GM18498 (cell line): ENCODE measurements around the gene SLC2A6.

Experiments
- ATAC-seq: cut with Tn5 transposase; IDR thresholded peaks from one replicate; pipeline ENCODE4 v1.9.1; 2021; ENCODE audit warnings: mild to moderate bottlenecking, moderate library complexity; ENCODE audit not compliant: unreplicated experiment

SLC2A6 gene

GRCh38 chr9:133516256-133516960 is 37.5 kb upstream of the SLC2A6 start:
- no peak for ATAC-seq

GRCh38 chr9:133515615-133516255 is 36.8 kb upstream of the SLC2A6 start:
- no peak for ATAC-seq

GRCh38 chr9:133515240-133515610 is 36.3 kb upstream of the SLC2A6 start:
- no peak for ATAC-seq

GRCh38 chr9:133514460-133515239 is 35.8 kb upstream of the SLC2A6 start:
- no peak for ATAC-seq

DNA sequence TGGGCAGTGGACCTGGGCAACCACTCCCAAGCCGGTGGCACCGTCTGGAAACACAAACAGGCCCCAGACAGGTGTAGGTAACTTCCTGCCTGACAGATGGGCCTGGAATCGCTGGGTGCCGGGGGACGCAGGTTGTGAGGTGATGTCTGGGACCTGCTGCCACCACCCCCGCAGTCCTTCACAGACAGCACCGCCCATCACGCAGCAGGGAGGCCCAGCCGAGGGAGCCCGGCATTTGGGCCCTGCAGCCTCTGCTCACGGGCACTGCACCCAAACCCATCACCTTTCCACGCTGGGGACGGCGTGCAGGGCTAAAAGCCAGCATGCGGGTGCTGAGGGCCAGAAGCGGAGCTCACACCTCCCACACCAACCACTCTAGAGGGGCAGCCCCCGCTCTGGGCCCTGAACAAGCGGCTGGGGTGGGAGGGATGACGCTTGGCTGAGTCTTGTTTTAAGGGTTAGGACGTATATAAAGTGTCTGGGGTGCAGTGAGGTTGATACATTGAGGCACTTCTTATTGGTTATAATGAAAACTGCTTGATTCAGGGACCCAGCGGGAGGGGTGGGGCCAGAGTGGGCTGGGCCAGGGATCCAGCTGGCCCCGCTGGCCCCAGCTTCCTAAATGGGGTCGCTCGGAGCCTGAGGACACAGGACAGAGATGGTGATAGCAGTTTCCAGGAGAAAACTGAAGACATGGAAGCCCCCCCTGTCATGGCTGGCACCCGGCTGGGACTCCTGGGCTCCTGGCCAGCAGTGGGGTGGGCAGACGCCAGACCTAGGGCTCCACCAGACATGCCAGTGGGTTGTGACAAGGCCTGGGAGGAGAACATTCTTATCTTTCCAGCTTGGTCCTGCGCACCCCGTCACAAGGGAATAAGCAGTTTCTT is 34.6 kb upstream of the SLC2A6 start:
- no peak for ATAC-seq

DNA sequence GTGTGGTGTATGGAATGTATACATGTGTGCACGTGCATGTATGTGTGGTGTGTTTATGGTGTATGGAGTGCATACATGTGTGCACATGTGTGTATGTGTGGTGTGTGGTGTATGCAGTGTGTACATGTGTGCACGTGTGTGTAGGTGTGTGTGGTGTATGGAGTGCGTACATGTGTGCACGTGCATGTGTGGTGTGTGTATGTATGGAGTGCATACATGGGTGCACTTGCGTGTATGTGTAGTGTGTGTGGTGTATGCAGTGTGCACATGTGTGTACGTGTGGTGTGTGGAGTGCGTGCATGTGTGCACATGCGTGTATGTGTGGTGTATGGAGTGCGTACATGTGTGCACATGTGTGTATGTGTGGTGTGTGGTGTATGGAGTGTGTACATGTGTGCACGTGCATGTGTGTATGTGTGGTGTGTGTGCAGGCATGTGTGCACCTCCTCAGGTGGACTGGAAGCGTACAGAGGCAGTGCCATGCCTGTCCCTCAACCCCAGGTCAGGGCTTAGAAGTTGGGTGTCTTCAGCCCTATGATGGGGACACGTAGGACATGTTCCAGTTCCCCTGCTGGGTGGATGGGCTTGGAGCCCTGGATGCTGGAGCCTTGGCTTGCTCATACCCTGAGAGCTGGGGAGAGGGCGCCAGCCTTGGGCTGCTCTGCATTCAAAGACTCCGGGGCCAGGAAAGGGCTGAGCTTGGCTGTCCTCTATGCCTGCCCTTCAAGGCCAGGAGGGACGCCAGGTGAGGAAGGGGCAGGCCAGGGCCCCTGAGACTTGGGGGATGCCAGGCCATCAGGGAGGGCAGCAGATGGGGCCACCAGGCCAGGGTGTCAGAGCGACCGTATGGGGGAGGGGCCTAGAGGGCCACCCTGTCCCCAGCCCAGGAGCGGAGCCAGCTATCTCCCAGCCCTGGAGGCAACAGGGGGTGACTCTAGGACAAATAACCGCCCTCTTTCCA is 33.6 kb upstream of the SLC2A6 start:
- ATAC-seq, result no peak

- no peak for ATAC-seq
These were observed 32.7 kb upstream of the SLC2A6 start for GRCh38 chr9:133511607-133512006.

DNA sequence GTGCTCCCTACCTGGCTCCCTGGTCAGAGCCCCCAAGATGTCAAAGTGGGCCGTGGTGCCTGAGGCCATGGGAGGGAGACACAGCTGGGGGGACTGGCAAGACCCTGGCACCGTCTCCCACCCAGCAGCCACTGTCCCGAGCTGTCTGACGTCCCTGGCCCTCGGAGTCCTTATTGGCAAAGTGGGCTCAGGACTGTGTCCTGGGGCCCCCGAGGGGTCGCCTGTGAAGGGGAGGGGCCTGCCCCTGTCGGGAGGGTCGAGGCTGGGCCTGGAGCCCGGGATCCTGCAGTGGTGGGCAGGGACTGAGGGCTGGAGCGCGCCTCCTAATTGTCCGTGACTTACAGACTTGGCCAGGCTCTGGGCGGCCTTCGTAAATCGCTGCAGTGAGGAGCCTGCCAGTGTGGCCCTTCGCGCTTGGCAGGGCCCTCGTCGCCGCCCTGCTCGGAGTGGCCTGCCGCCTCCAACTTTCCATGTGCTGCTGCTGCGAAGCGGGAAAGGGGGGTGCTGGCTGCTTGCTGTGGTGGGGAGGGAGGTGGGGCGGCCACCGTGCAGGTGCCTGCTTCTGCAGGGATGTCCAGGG is 32.1 kb upstream of the SLC2A6 start:
- no peak for ATAC-seq

- ATAC-seq, result no peak
These were observed 30.5 kb upstream of the SLC2A6 start for GRCh38 chr9:133509179-133510083.

DNA sequence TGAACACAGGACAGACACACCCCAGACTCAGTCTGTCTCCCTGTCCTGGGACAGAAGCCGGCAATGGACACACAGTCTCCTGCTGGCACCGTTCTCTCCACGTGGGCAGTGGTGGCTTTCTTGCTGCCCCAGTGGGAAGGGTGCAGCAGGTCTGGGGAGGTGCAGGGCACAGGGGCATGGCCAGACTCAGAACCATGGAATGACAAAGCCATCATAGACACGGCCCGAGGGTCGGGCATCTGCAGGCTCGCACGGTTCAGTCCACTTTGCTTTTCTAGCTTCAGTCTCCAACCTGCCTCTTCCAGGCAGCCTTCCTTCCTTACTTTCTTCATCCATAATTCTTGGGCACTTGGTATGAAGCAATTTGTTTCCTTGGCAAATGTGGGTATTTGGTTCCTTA is 29.1 kb upstream of the SLC2A6 start:
- ATAC-seq, result no peak

DNA sequence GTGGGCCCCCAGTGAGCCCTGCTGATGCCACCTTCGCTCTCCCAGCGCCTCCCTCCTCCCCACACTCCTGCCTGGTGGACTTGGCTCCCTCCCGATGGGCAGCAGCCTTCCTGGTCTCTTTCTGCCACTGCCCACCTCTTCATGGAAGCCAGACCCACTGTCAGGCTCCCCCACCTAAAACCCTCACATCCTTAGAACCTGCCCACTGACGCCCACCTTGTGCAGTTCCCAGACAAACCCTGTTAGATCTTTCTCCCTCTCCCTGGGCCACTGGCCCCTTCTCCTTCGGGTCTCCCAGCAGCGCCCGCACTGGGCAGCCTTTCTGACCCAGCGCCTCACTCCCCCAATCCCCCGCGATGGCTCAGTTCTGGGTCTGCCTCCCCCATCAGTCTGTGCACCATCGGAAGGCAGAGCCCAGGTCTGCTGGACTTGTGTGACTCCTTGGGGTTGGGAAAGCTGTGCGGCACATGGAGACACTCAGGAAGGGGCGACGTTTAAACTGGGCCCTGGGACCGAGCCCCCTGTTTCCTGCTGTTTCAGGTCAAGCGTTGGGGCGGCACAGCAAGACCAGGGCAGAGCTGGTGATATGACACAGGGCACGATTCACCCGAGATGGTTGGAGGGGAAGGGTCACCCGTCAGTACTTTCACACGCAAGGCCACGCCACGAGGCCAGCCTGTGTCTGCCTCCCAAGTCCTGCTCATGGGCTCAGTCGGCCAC is 28.5 kb upstream of the SLC2A6 start:
- ATAC-seq, result no peak

GRCh38 chr9:133506653-133507038 is 27.7 kb upstream of the SLC2A6 start:
- no peak for ATAC-seq

DNA sequence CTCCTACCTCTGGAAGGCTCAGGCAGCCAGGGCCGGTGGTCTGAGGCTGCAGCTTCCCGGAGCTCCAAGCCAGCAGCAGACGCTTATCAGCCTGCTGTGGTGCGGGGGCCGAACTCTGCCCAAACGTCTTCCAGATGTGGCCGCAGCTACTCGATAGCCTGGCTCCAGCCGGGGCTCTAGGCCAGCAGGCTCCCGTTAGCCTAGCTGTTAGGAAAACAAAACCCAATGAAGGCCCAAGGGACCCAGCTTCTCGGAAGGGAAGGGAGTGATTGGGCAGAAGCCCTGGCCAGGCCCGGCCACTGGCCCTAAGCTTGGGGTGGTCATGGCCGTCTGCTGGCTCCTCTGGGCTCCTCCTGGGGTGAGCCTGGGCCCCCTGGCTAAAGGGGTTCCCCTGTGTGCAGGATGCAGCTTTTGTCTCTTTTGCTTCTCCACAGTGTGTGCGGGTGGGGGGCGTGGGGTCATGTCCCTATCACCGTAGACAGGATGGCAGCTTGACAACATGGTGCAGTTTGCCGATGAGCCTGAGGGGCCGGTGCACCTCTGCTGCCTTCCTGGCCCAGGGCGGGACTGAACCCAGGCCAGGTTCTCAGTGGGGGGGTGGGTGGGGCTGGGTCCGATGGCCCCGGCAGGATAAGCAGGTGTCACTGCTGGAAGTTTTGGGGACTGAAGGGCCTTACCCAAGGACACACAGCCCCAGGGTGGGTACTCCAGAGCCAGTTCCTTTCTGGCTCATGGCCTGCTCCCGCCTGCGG is 27.2 kb upstream of the SLC2A6 start:
- no peak for ATAC-seq

DNA sequence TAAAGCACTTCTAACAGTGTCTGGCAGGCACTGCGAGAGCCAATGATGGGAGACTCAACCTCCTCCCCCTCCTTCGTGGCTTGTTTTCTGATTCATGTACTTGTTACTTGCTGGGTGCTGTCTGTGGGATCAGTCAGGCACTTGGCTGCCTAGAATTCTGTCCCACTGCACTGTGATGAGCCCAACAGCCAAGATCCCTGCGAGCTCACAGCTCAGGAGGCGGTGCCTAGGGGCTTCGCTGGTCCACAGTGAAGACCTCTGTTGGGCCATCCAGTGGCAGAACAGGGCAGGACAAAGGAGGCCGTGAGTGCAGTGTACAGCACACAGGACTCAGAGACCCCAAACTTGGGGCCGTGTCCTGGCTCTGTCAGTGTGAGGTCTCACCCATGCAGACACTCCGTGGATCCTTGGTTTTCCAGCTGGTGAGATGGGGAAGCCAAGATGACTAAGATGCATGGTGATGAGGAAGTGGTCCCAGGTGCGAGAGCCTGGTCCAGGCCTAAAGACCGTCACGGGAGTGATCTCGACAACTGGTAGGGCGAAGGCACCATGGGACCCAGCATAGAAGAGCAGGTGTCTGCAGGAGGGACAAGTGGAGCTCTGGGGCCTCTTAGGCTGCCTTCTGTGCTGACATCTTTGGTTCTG is 26.4 kb upstream of the SLC2A6 start:
- no peak for ATAC-seq

- no peak for ATAC-seq
These were observed 23.2 kb upstream of the SLC2A6 start for GRCh38 chr9:133502112-133502511.

DNA sequence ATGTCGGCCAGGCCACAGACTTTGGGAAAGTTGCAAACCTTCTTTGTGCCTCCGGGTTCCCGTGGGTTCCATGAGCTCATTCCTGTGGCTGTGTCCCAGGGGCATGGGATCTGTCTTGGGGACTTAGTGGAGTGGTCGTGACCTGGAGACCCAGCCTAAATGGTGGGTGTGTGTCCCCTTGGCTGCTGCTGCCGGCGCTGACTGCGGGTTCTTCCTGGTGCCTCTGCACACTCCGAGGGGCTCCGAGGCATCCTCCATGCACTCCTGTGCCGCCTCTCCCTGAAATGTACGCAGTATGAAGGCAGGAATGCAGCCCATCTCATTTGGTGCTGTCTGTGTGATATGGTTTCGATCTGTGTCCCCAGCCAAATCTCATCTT is 21.0 kb upstream of the SLC2A6 start:
- ATAC-seq, result no peak
